Breast epithelium (tissue), 4 donors: ENCODE results near the gene AGBL1. TPM values are rescaled to one million over a fixed set of nuclear protein-coding genes. Genes with fewer than 3 reads are reported as not detected.

Source experiments
- DNase-seq, 2 donors: peaks; one replicate each; pipeline ENCODE4 v3.0.0-alpha.2; 2019; ENCODE audit warnings: low spot score in 2 of 2
- H3K27ac ChIP-seq, 2 donors: fragments of 200-600 bp; sonication (generic) in 1 of 2; one replicate each; pipeline ENCODE4 v1.5.1; 2016 to 2019; ENCODE audit warnings: mild to moderate bottlenecking in 1 of 2
- H3K27me3 ChIP-seq, 2 donors: fragments of 200-600 bp; sonication (generic) in 1 of 2; one replicate each; pipeline versions ENCODE4 v1.5.1 to v1.6.0; 2017 to 2019; ENCODE audit warnings: control low read depth in 1 of 2, mild to moderate bottlenecking in 1 of 2
- H3K36me3 ChIP-seq: fragments of 200-600 bp; one replicate; pipeline ENCODE4 v1.5.1; 2019
- H3K4me1 ChIP-seq, 2 donors: fragments of 200-600 bp; sonication (generic); one replicate each; pipeline ENCODE4 v1.5.1; 2016 to 2019; ENCODE audit warnings: control low read depth in 1 of 2
- H3K4me3 ChIP-seq, 3 donors: fragments of 200-600 bp; sonication (generic); 1 replicate in 2 of 3; 2 replicates in 1 of 3; pipeline ENCODE4 v1.5.1; 2016 to 2019; ENCODE audit warnings: mild to moderate bottlenecking in 3 of 3, moderate library complexity in 2 of 3
- H3K9me3 ChIP-seq, 2 donors: fragments of 200-600 bp; sonication (generic) in 1 of 2; one replicate each; pipeline ENCODE4 v1.5.1; 2016 to 2019; ENCODE audit warnings: control low read depth in 1 of 2
- CTCF ChIP-seq, 3 donors: fragments of 450-650 bp; IDR thresholded peaks; one replicate each; pipeline ENCODE4 v1.5.1; 2016 to 2017; ENCODE audit warnings: antibody characterized with exemption in 3 of 3, mild to moderate bottlenecking in 3 of 3, moderate library complexity in 3 of 3
- POLR2A ChIP-seq: fragments of 450-650 bp; IDR thresholded peaks from one replicate; pipeline ENCODE4 v1.6.1; 2016; ENCODE audit warnings: antibody characterized with exemption, mild to moderate bottlenecking, moderate library complexity
- POLR2AphosphoS5 ChIP-seq, 3 donors: sonication (generic); formaldehyde crosslinking; IDR thresholded peaks; one replicate each; pipeline ENCODE4 v1.6.1; 2017; ENCODE audit warnings: antibody characterized with exemption in 3 of 3
- intact Hi-C: fragments of 100-400 bp; cut with DNase I; formaldehyde crosslinking; loops from one replicate; pipeline ENCODE4 v1.15.1; 2023; ENCODE audit warnings: low total_unique reads
- total RNA-seq, 3 donors: library from RNA; depleted of rRNA; stranded (reverse); fragments of >200 nt; gene quantifications; one replicate each; pipeline ENCODE4 v1.1.0, GENCODE V29; 2016

Gene AGBL1
- total RNA-seq, 3 donors from 2014 or later = not detected

GRCh38 chr15:86647810-86648440 is 568.3 kb downstream of the AGBL1 start:
- H3K36me3 ChIP-seq = no peaks in the 10 kb centered on the region
- H3K4me3 ChIP-seq = no peak overlapping the region
- no peak for DNase-seq
- H3K9me3 ChIP-seq = no peaks in the 10 kb centered on the region
- no peak overlapping the region for H3K27ac ChIP-seq
- no peak for TF ChIP-seq POLR2A
- TF ChIP-seq CTCF (IDR thresholded peaks at IDR 0.05) = no peak
- TF ChIP-seq POLR2AphosphoS5 (IDR thresholded peaks at IDR 0.05) = no peak
- H3K4me1 ChIP-seq = no peaks in the 10 kb centered on the region
- no peaks in the 10 kb centered on the region for H3K27me3 ChIP-seq
- intact Hi-C loops = no loop called here

- Histone ChIP-seq H3K27ac (no peak overlapping the region), H3K4me1 (no peaks in the 10 kb centered on the region), H3K27me3 (no peaks in the 10 kb centered on the region), H3K9me3 (no peaks in the 10 kb centered on the region), H3K36me3 (no peaks in the 10 kb centered on the region), H3K4me3 (no peak overlapping the region)
- no peak for TF ChIP-seq POLR2A
- no peak for TF ChIP-seq POLR2AphosphoS5 (IDR thresholded peaks at IDR 0.05)
- TF ChIP-seq CTCF (IDR thresholded peaks at IDR 0.05) = no peak
- intact Hi-C loops = no loop called here
- DNase-seq = no peak
These were observed 569.6 kb downstream of the AGBL1 start for GRCh38 chr15:86649277-86649676.

- H3K4me1 ChIP-seq = no peaks in the 10 kb centered on the region
- no peak for DNase-seq
- H3K4me3 ChIP-seq = no peak overlapping the region
- intact Hi-C loops = no loop called here
- H3K27me3 ChIP-seq = no peaks in the 10 kb centered on the region
- TF ChIP-seq POLR2A (no peak), POLR2AphosphoS5 (IDR thresholded peaks at IDR 0.05) (no peak), CTCF (IDR thresholded peaks at IDR 0.05) (no peak)
- no peak overlapping the region for H3K27ac ChIP-seq
- H3K36me3 ChIP-seq = no peaks in the 10 kb centered on the region
- no peaks in the 10 kb centered on the region for H3K9me3 ChIP-seq
These were observed 570.4 kb downstream of the AGBL1 start for GRCh38 chr15:86650094-86650493.

GRCh38 chr15:86653344-86654197 is 573.9 kb downstream of the AGBL1 start:
- Histone ChIP-seq H3K27ac (no peak overlapping the region), H3K9me3 (no peaks in the 10 kb centered on the region), H3K27me3 (no peaks in the 10 kb centered on the region), H3K4me3 (no peak overlapping the region), H3K4me1 (no peaks in the 10 kb centered on the region), H3K36me3 (no peaks in the 10 kb centered on the region)
- no peak for DNase-seq
- TF ChIP-seq POLR2A (no peak), POLR2AphosphoS5 (IDR thresholded peaks at IDR 0.05) (no peak)
- intact Hi-C loops = no loop called here

GRCh38 chr15:86654501-86654900 is 574.8 kb downstream of the AGBL1 start:
- no peak for DNase-seq
- no peaks in the 10 kb centered on the region for H3K27me3 ChIP-seq
- no peak overlapping the region for H3K4me3 ChIP-seq
- intact Hi-C loops = no loop called here
- H3K27ac ChIP-seq = no peak overlapping the region
- H3K9me3 ChIP-seq = no peaks in the 10 kb centered on the region
- TF ChIP-seq POLR2AphosphoS5 (IDR thresholded peaks at IDR 0.05) = no peak
- no peak for TF ChIP-seq CTCF (IDR thresholded peaks at IDR 0.05)
- no peak for TF ChIP-seq POLR2A
- no peaks in the 10 kb centered on the region for H3K36me3 ChIP-seq
- no peaks in the 10 kb centered on the region for H3K4me1 ChIP-seq
